ENCODE data around the gene SORCS2. TPM values are rescaled to one million over a fixed set of nuclear protein-coding genes. Genes with fewer than 3 reads are reported as not detected.

The SORCS2 gene
- total RNA-seq, 1 experiment from 2014 or later = 0.06 TPM

DNA sequence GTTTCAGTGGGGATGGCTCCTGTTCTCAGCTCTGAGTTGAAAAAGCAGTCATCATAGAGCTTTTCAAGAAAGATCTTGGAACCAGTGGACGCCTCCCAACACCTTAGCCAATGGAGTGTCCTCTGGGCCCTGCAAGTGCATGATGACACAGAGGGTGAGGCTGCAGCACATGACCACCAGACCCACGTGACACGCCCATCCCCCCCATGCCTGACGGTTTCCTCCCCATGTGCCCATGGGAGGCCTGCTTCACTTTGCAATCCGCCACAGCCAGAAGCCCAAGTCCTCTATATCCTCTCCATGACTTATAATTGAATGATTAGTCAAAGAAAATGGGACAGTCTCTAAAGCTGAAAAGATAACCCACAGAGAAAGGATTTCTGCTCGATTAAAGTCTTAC, 560.3 kb downstream of the SORCS2 start:
- no TSS peak for BruUV-seq (replicated peaks)
- Histone ChIP-seq H3K4me1 (ENCODE audit: insufficient read depth, low read length, poor library complexity, severe bottlenecking) (peaks cover under 1% of the 10 kb centered on the region), H3K9me3 (ENCODE audit: low read depth, low read length, poor library complexity, severe bottlenecking) (no peaks in the 10 kb centered on the region), H3K27me3 (replicated peaks; ENCODE audit: insufficient read depth, low read depth, low read length, poor library complexity) (no peaks in the 10 kb centered on the region), H3K4me3 (ENCODE audit: low read depth, low read length, poor library complexity, severe bottlenecking) (no peak overlapping the region), H3K36me3 (ENCODE audit: insufficient read depth, low read length, poor library complexity, severe bottlenecking) (no peaks in the 10 kb centered on the region), H3K27ac (ENCODE audit: low read depth, low read length, poor library complexity, severe bottlenecking) (no peak overlapping the region)
- ChIA-PET POLR2A (ENCODE audit: low non-redundant PET) (no interaction called here), CTCF (no interaction called here)
- TF ChIP-seq, protein P1, sequence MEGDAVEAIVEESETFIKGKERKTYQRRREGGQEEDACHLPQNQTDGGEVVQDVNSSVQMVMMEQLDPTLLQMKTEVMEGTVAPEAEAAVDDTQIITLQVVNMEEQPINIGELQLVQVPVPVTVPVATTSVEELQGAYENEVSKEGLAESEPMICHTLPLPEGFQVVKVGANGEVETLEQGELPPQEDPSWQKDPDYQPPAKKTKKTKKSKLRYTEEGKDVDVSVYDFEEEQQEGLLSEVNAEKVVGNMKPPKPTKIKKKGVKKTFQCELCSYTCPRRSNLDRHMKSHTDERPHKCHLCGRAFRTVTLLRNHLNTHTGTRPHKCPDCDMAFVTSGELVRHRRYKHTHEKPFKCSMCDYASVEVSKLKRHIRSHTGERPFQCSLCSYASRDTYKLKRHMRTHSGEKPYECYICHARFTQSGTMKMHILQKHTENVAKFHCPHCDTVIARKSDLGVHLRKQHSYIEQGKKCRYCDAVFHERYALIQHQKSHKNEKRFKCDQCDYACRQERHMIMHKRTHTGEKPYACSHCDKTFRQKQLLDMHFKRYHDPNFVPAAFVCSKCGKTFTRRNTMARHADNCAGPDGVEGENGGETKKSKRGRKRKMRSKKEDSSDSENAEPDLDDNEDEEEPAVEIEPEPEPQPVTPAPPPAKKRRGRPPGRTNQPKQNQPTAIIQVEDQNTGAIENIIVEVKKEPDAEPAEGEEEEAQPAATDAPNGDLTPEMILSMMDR (conservative IDR thresholded peaks at IDR 0.05; ENCODE audit: low read depth, low read length) = no peak
- no peak for TF ChIP-seq EZH2 (IDR thresholded peaks at IDR 0.05; ENCODE audit: borderline replicate concordance, low read depth, low read length, poor library complexity, severe bottlenecking)
- DNase-seq (ENCODE audit: low spot score) = no peak
- intact Hi-C loops (cut with micrococcal nuclease; ENCODE audit: unreplicated experiment) = no loop called here

DNA sequence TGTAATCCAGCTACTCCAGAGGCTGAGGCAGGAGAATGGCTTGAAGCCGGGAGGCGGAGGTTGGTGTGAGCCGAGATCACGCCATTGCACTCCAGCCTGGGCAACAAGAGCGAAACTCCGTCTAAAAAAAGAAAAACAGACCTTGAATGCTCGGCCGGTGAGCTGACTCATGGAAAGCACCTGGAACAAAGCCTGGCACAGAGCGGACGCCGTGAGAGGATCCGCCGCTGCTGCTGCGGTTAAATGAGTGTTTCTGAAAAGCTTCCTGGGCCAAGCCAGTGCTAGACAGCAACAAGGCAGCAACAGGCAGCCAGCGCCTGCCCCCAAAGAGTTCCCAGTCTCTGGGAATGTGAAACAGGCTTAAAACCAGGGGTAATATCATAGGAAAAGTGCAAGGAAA, 560.9 kb downstream of the SORCS2 start:
- Histone ChIP-seq H3K27me3 (replicated peaks; ENCODE audit: insufficient read depth, low read depth, low read length, poor library complexity) (no peaks in the 10 kb centered on the region), H3K9me3 (ENCODE audit: low read depth, low read length, poor library complexity, severe bottlenecking) (no peaks in the 10 kb centered on the region), H3K4me3 (ENCODE audit: low read depth, low read length, poor library complexity, severe bottlenecking) (no peak overlapping the region), H3K4me1 (ENCODE audit: insufficient read depth, low read length, poor library complexity, severe bottlenecking) (peaks cover 6% of the 10 kb centered on the region), H3K27ac (ENCODE audit: low read depth, low read length, poor library complexity, severe bottlenecking) (no peak overlapping the region), H3K36me3 (ENCODE audit: insufficient read depth, low read length, poor library complexity, severe bottlenecking) (no peaks in the 10 kb centered on the region)
- TF ChIP-seq EZH2 (IDR thresholded peaks at IDR 0.05; ENCODE audit: borderline replicate concordance, low read depth, low read length, poor library complexity, severe bottlenecking) = no peak
- TF ChIP-seq, protein P1 (conservative IDR thresholded peaks at IDR 0.05; ENCODE audit: low read depth, low read length) = no peak
- ChIA-PET CTCF (no interaction called here), POLR2A (ENCODE audit: low non-redundant PET) (no interaction called here)
- intact Hi-C loops (cut with micrococcal nuclease; ENCODE audit: unreplicated experiment) = no loop called here
- BruUV-seq (replicated peaks) = no TSS peak
- no peak for DNase-seq (ENCODE audit: low spot score)

DNA sequence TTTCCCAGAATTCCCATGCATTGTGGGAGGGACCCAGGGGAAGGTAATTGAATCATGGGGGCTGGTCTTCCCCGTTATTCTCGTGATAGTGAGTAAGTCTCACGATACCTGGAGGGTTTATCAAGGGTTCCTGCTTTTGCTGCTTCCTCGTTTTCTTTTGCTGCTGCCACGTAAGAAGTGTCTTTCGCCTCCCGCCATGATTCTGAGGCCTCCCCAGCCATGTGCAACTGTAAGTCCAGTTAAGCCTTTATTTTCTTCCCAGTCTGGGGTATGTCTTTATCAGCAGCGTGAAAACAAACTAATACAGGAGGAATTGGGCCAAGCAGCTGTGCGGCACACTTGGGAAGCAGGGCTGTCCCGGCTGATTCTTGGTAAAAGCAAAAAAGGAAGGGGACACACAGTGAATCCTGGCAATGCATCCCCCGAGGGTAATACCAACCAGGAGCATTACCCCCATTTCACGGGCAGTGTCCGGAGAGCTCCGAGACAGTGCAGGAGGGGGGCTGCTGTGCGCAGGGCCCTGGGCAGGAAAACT, 561.7 kb downstream of the SORCS2 start:
- ChIA-PET CTCF (no interaction called here), POLR2A (ENCODE audit: low non-redundant PET) (no interaction called here)
- H3K4me3 ChIP-seq (ENCODE audit: low read depth, low read length, poor library complexity, severe bottlenecking) = no peak overlapping the region
- no peaks in the 10 kb centered on the region for H3K27me3 ChIP-seq (replicated peaks; ENCODE audit: insufficient read depth, low read depth, low read length, poor library complexity)
- no peak overlapping the region for H3K27ac ChIP-seq (ENCODE audit: low read depth, low read length, poor library complexity, severe bottlenecking)
- no peaks in the 10 kb centered on the region for H3K9me3 ChIP-seq (ENCODE audit: low read depth, low read length, poor library complexity, severe bottlenecking)
- H3K36me3 ChIP-seq (ENCODE audit: insufficient read depth, low read length, poor library complexity, severe bottlenecking) = no peaks in the 10 kb centered on the region
- DNase-seq (ENCODE audit: low spot score) = no peak
- H3K4me1 ChIP-seq (ENCODE audit: insufficient read depth, low read length, poor library complexity, severe bottlenecking) = peaks cover 14% of the 10 kb centered on the region
- TF ChIP-seq EZH2 (IDR thresholded peaks at IDR 0.05; ENCODE audit: borderline replicate concordance, low read depth, low read length, poor library complexity, severe bottlenecking) = no peak
- TF ChIP-seq, protein P1 (conservative IDR thresholded peaks at IDR 0.05; ENCODE audit: low read depth, low read length) = no peak
- intact Hi-C loops (cut with micrococcal nuclease; ENCODE audit: unreplicated experiment) = no loop called here
- no TSS peak for BruUV-seq (replicated peaks)

Data from A673 (cell line).